A549 (cell line): ENCODE measurements around the gene NRDE2. TPM values are rescaled to one million over a fixed set of nuclear protein-coding genes. Genes with fewer than 3 reads are reported as not detected.
A peak's percentile ranks its signal among the peaks of the same experiment; 100 is the strongest.

Source experiments
- ATAC-seq, 2 experiments: fragments of 200-7000 bp in 1 of 2; fragments of >200 bp in 1 of 2; cut with Nextera tagmentation in 1 of 2; cut with Tn5 transposase in 1 of 2; 3 replicates each; pipeline versions ENCODE4 v1.8.0 to v1.9.1; 2018 to 2020; ENCODE audit warnings: mild to moderate bottlenecking in 1 of 2, moderate library complexity in 1 of 2
- CTCF ChIA-PET: fragments of 300-600 bp; sonication (Branson Sonifier 250); formaldehyde crosslinking; extraction: SDS; loops from one replicate; lab custom pipeline; 2021; ENCODE audit warnings: antibody characterized with exemption, inconsistent platforms; lab: Yijun Ruan, JAX
- POLR2A ChIA-PET: fragments of 350-600 bp; formaldehyde crosslinking; extraction: SDS; loops from one replicate; lab custom pipeline; 2021; ENCODE audit warnings: antibody characterized with exemption, inconsistent platforms; lab: Yijun Ruan, JAX
- DNase-seq, 2 experiments: peaks; one replicate each; pipeline versions ENCODE4 v3.0.0 to v3.0.0-alpha.2; 2011 to 2016; ENCODE audit warnings: low read depth in 1 of 2, low spot score in 1 of 2
- FAIRE-seq: peaks from 2 replicates; lab custom pipeline; 2011; peaks lifted over from hg19 to GRCh38; lab: Jason Lieb, UNC
- H3K27ac ChIP-seq, 2 experiments: fragments of >200 bp; sonication (Bioruptor Twin); formaldehyde crosslinking; 3 replicates each; pipeline ENCODE4 v1.5.1; 2016 to 2017
- H3K4me1 ChIP-seq: fragments of >200 bp; sonication (Bioruptor Twin); formaldehyde crosslinking; 3 replicates; pipeline ENCODE4 v1.6.1; 2016
- H3K4me2 ChIP-seq: fragments of >200 bp; sonication (Bioruptor Twin); formaldehyde crosslinking; 3 replicates; pipeline ENCODE4 v1.6.1; 2016
- H3K4me3 ChIP-seq: fragments of >200 bp; sonication (Bioruptor Twin); formaldehyde crosslinking; 3 replicates; pipeline ENCODE4 v1.5.1; 2016
- H3K9me3 ChIP-seq: fragments of >200 bp; sonication (Bioruptor Twin); formaldehyde crosslinking; 3 replicates; pipeline ENCODE4 v1.6.1; 2016
- BCL3 ChIP-seq: fragments of >200 bp; sonication (Bioruptor Twin); formaldehyde crosslinking; IDR thresholded peaks from 3 replicates; pipeline ENCODE4 v1.6.1; 2016
- BHLHE40 ChIP-seq: IDR thresholded peaks from 2 replicates; pipeline ENCODE4 v1.6.1; 2012; ENCODE audit warnings: low read depth, low read length, inconsistent platforms
- CBX8 ChIP-seq: fragments of 200-600 bp; sonication (generic); IDR thresholded peaks from 2 replicates; pipeline ENCODE4 v1.6.1; 2016
- ESRRA ChIP-seq: fragments of 150-350 bp; IDR thresholded peaks from 2 replicates; pipeline ENCODE4 v1.6.1; 2014; ENCODE audit warnings: mild to moderate bottlenecking, low read length, borderline replicate concordance
- FOSL2 ChIP-seq, 2 experiments: fragments of 450-650 bp in 1 of 2; fragments of >200 bp in 1 of 2; sonication (Bioruptor Twin) in 1 of 2; formaldehyde crosslinking; IDR thresholded peaks; 2 replicates each; pipeline versions ENCODE4 v1.5.0 to v1.6.1; 2016 to 2020; ENCODE audit warnings: mild to moderate bottlenecking in 1 of 2, moderate library complexity in 1 of 2
- HOXB13 ChIP-seq: fragments of 250-450 bp; sonication (Bioruptor Pico); IDR thresholded peaks from 2 replicates; pipeline ENCODE4 v1.5.0; 2020; ENCODE audit warnings: low read depth, mild to moderate bottlenecking, moderate library complexity
- HOXB5 ChIP-seq: fragments of 250-450 bp; sonication (Bioruptor Pico); IDR thresholded peaks from 2 replicates; pipeline ENCODE4 v1.5.0; 2020; ENCODE audit warnings: mild to moderate bottlenecking, moderate library complexity
- JUN ChIP-seq, 2 experiments: fragments of >200 bp; sonication (Bioruptor Twin); formaldehyde crosslinking; IDR thresholded peaks; 2 replicates in 1 of 2; 3 replicates in 1 of 2; pipeline ENCODE4 v1.6.1; 2016 to 2017
- KDM5A ChIP-seq: fragments of 200-600 bp; sonication (generic); IDR thresholded peaks from 2 replicates; pipeline ENCODE4 v1.6.1; 2016; ENCODE audit warnings: antibody characterized with exemption, mild to moderate bottlenecking
- MAFK ChIP-seq: fragments of 450-650 bp; IDR thresholded peaks from 2 replicates; pipeline ENCODE4 v1.6.1; 2014; ENCODE audit not compliant: partially characterized antibody
- MAX ChIP-seq: IDR thresholded peaks from 2 replicates; pipeline ENCODE4 v1.6.1; 2012
- MYC ChIP-seq: IDR thresholded peaks from 2 replicates; pipeline ENCODE4 v1.6.1; 2012; ENCODE audit warnings: mild to moderate bottlenecking, inconsistent platforms, low read length, improper control_type of control experiment, borderline replicate concordance
- NPAS2 ChIP-seq: fragments of 250-450 bp; sonication (Bioruptor Pico); IDR thresholded peaks from 2 replicates; pipeline ENCODE4 v1.8.0; 2022; ENCODE audit warnings: mild to moderate bottlenecking, moderate library complexity, borderline replicate concordance
- POLR2AphosphoS2 ChIP-seq: conservative IDR thresholded peaks from 2 replicates; pipeline ENCODE4 v1.6.1; 2012; ENCODE audit warnings: low read length, improper control_type of control experiment, inconsistent platforms
- RAD21 ChIP-seq, 2 experiments: fragments of >200 bp in 1 of 2; sonication (Bioruptor Twin) in 1 of 2; formaldehyde crosslinking in 1 of 2; IDR thresholded peaks in 1 of 2; conservative IDR thresholded peaks in 1 of 2; 2 replicates in 1 of 2; 3 replicates in 1 of 2; pipeline ENCODE4 v1.6.1; 2012 to 2018; ENCODE audit warnings: inconsistent platforms in 1 of 2
- RARB ChIP-seq: fragments of 250-450 bp; sonication (Bioruptor Pico); IDR thresholded peaks from 2 replicates; pipeline ENCODE4 v1.8.0; 2021; ENCODE audit warnings: mild to moderate bottlenecking, moderate library complexity
- RNF2 ChIP-seq: fragments of 200-600 bp; sonication (generic); IDR thresholded peaks from 2 replicates; pipeline ENCODE4 v1.6.1; 2016; ENCODE audit warnings: low read depth, mild to moderate bottlenecking, antibody characterized with exemption, moderate library complexity, borderline replicate concordance
- SMC3 ChIP-seq: fragments of >200 bp; sonication (Bioruptor Twin); formaldehyde crosslinking; IDR thresholded peaks from 3 replicates; pipeline ENCODE4 v1.6.1; 2018; ENCODE audit warnings: inconsistent platforms
- SREBF2 ChIP-seq: fragments of 450-650 bp; IDR thresholded peaks from 2 replicates; pipeline ENCODE4 v1.6.1; 2014; ENCODE audit warnings: mild to moderate bottlenecking, moderate library complexity
- TFCP2L1 ChIP-seq: fragments of 250-450 bp; sonication (Bioruptor Pico); IDR thresholded peaks from 2 replicates; pipeline ENCODE4 v1.5.0; 2021; ENCODE audit warnings: mild to moderate bottlenecking
- USF2 ChIP-seq: fragments of 450-650 bp; IDR thresholded peaks from 2 replicates; pipeline ENCODE4 v1.6.1; 2014; ENCODE audit warnings: antibody characterized with exemption
- ZC3H11A ChIP-seq: fragments of 450-650 bp; IDR thresholded peaks from 2 replicates; pipeline ENCODE4 v1.6.1; 2014; ENCODE audit warnings: antibody characterized with exemption, mild to moderate bottlenecking
- ZNF302 ChIP-seq: fragments of 250-450 bp; sonication (Bioruptor Pico); IDR thresholded peaks from 2 replicates; pipeline ENCODE4 v1.9.0; 2021; ENCODE audit warnings: inconsistent platforms, mild to moderate bottlenecking, moderate library complexity
- ZSCAN20 ChIP-seq: fragments of 250-450 bp; sonication (Bioruptor Pico); IDR thresholded peaks from 2 replicates; pipeline ENCODE4 v1.8.0; 2022; ENCODE audit warnings: mild to moderate bottlenecking, moderate library complexity
- WGBS: methylation state at CpG from one replicate; pipeline ENCODE4 v1.1.6; 2017; ENCODE audit errors: missing lambda C conversion rate; 5-methylcytosine and 5-hydroxymethylcytosine counted together
- polyA plus RNA-seq, 4 experiments: library from polyadenylated mRNA; depleted of rRNA in 3 of 4; stranded (reverse); fragments of >200 nt; fragmentation: RNase III in 1 of 4; extraction: RNeasy Plus Mini Kit Qiagen cat#74134 plus additional on column Dnase treatment in 1 of 4; gene quantifications; 2 replicates in 3 of 4; 3 replicates in 1 of 4; pipeline ENCODE4 v1.2.3, GENCODE V29; 2011 to 2017

NRDE2 gene
- polyA plus RNA-seq, 2 of the 4 experiments (the other 2 are of a cell fraction) = 11.6 to 12.7 TPM

GRCh38 chr14:90345239-90345557 is 13.5 kb upstream of the NRDE2 start:
- H3K4me1 ChIP-seq = no peaks in the 10 kb centered on the region
- ChIA-PET CTCF (no interaction called here), POLR2A (interaction anchor here (1.1 kb wide), 1 partner anchor 38 kb away, joined by 3 read pairs; no protein-coding TSS in a partner anchor)
- TF ChIP-seq KDM5A = no peak
- no peak for TF ChIP-seq TFCP2L1
- TF ChIP-seq SREBF2 = no peak
- no peak for TF ChIP-seq HOXB5 (CRISPR knock-in tag)
- no peak for TF ChIP-seq RNF2
- TF ChIP-seq MAFK = no peak
- TF ChIP-seq FOSL2 (IDR thresholded peaks at IDR 0.05) = no peak
- no peak for TF ChIP-seq FOSL2 (CRISPR knock-in tag; IDR thresholded peaks at IDR 0.05)
- DNase-seq (no peak), ATAC-seq (peak; percentile 31 to 33; a peak in 2 of 6 replicates), FAIRE-seq (no peak)
- no peak overlapping the region for H3K4me3 ChIP-seq
- no peak overlapping the region for H3K4me2 ChIP-seq
- H3K27ac ChIP-seq = no peak overlapping the region
- H3K9me3 ChIP-seq = no peaks in the 10 kb centered on the region

GRCh38 chr14:90344331-90345238 is 12.8 kb upstream of the NRDE2 start:
- no peak overlapping the region for H3K4me2 ChIP-seq
- H3K9me3 ChIP-seq = no peaks in the 10 kb centered on the region
- CTCF ChIA-PET = no interaction called here
- FAIRE-seq = peak; percentile 65
- H3K27ac ChIP-seq = no peak overlapping the region
- DNase-seq = no peak
- ATAC-seq = peak; percentile 62 to 80; a peak in 3 of 6 replicates
- TF ChIP-seq ZSCAN20 (CRISPR knock-in tag) (no peak), HOXB13 (CRISPR knock-in tag) (no peak), BCL3 (no peak), RARB (CRISPR knock-in tag) (no peak), SMC3 (no peak), HOXB5 (CRISPR knock-in tag) (no peak), RAD21 (conservative IDR thresholded peaks at IDR 0.05 in 1 of 2, IDR thresholded peaks at IDR 0.05 in 1 of 2) (no peak), USF2 (no peak), MYC (no peak), ESRRA (no peak), NPAS2 (CRISPR knock-in tag) (no peak)
- no peaks in the 10 kb centered on the region for H3K4me1 ChIP-seq
- H3K4me3 ChIP-seq = no peak overlapping the region
- 42% methylated on average over 10 of the region's 10 CpGs for WGBS
- POLR2A ChIA-PET = interaction anchor here (1.1 kb wide), 1 partner anchor 39 kb away, joined by 3 read pairs; no protein-coding TSS in a partner anchor

DNA sequence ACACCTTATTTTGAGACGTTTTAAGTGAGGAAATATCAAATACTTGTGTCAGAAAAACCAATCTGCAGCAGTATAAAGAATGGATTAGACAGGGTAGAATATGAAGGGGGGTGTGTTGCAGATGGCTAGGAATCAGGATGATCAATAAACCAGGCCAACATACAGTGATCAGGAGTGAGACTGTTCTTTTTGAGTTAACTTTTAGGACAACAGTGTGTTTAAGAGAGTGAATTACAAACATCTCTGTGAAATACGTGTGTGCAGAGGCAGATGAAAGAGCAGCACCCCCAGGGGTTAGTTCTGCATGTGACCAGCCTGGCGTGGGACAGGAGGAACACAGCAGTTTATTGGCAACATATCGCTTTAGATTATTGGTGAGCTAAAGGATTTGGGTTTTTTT is 10.6 kb upstream of the NRDE2 start:
- TF ChIP-seq JUN (IDR thresholded peaks at IDR 0.05) (no peak), MAX (no peak), MAFK (no peak), NPAS2 (CRISPR knock-in tag) (no peak), ZNF302 (CRISPR knock-in tag) (no peak), RARB (CRISPR knock-in tag) (no peak), POLR2AphosphoS2 (no peak), SMC3 (no peak), CBX8 (no peak), BHLHE40 (no peak), ZC3H11A (no peak)
- ChIA-PET POLR2A (no interaction called here), CTCF (no interaction called here)
- Histone ChIP-seq H3K9me3 (no peaks in the 10 kb centered on the region), H3K27ac (no peak overlapping the region), H3K4me1 (no peaks in the 10 kb centered on the region), H3K4me2 (no peak overlapping the region), H3K4me3 (no peak overlapping the region)
- DNase-seq = no peak
- no peak for FAIRE-seq
- ATAC-seq = peak in 1 of 2 experiments; percentile 40; a peak in 3 of 6 replicates
- 43% methylated on average over 4 of the region's 4 CpGs for WGBS
